SU-DHL-6 (cell line): ENCODE results near the gene SLC39A11.

Experiments
- H2AFZ ChIP-seq: fragments of 200-600 bp; sonication (generic); 2 replicates; pipeline ENCODE4 v1.6.1; 2014; ENCODE audit warnings: low read depth, mild to moderate bottlenecking, moderate library complexity, mixed read lengths, antibody characterized with exemption, low read length; ENCODE audit not compliant: severe bottlenecking
- H3F3A ChIP-seq: fragments of 200-600 bp; shearing (Covaris generic); 2 replicates; pipeline ENCODE4 v1.6.0; 2016; ENCODE audit warnings: antibody characterized with exemption, mild to moderate bottlenecking; ENCODE audit not compliant: insufficient read depth
- H3K27ac ChIP-seq: fragments of 200-600 bp; sonication (generic); 2 replicates; pipeline ENCODE4 v1.5.1; 2016; ENCODE audit warnings: low read depth, mild to moderate bottlenecking, low read length, moderate library complexity, mixed read lengths
- H3K27me3 ChIP-seq: fragments of 200-600 bp; sonication (generic), shearing (Covaris generic); 2 replicates; pipeline ENCODE4 v1.6.0; 2014; ENCODE audit warnings: mild to moderate bottlenecking, low read length
- H3K36me3 ChIP-seq: fragments of 200-600 bp; sonication (generic); 2 replicates; pipeline ENCODE4 v1.6.1; 2014; ENCODE audit warnings: mild to moderate bottlenecking, low read length, mixed read lengths
- H3K4me2 ChIP-seq: fragments of 300-600, 200-600 bp; shearing (Covaris generic), sonication (generic); 2 replicates; pipeline ENCODE4 v1.6.0; 2014; ENCODE audit warnings: low read length, low read depth, mild to moderate bottlenecking; ENCODE audit not compliant: poor library complexity, severe bottlenecking
- H3K4me3 ChIP-seq: fragments of 200-600 bp; sonication (generic); 2 replicates; pipeline ENCODE4 v1.5.1; 2014; ENCODE audit warnings: antibody characterized with exemption, low read length, mild to moderate bottlenecking, mixed read lengths; ENCODE audit not compliant: insufficient read depth, poor library complexity, severe bottlenecking
- H3K79me2 ChIP-seq: fragments of 200-600 bp; sonication (generic); 2 replicates; pipeline ENCODE4 v1.6.1; 2014; ENCODE audit warnings: mild to moderate bottlenecking, low read length, moderate library complexity; ENCODE audit not compliant: insufficient read depth
- H3K9ac ChIP-seq: fragments of 200-600 bp; sonication (generic); 2 replicates; pipeline ENCODE4 v1.7.0; 2014; ENCODE audit warnings: mild to moderate bottlenecking, low read length
- H3K9me2 ChIP-seq: fragments of 200-600 bp; sonication (generic); replicated peaks from 2 replicates; pipeline ENCODE4 v1.6.1; 2014; ENCODE audit warnings: low read length; ENCODE audit not compliant: insufficient read depth
- H3K9me3 ChIP-seq: fragments of 200-600 bp; sonication (generic); 2 replicates; pipeline ENCODE4 v1.6.1; 2014; ENCODE audit warnings: low read length, mixed read lengths; ENCODE audit not compliant: insufficient read depth
- H4K20me1 ChIP-seq: fragments of 200-600 bp; sonication (generic); 2 replicates; pipeline ENCODE4 v1.6.1; 2014; ENCODE audit warnings: low read depth, mild to moderate bottlenecking, antibody characterized with exemption, low read length, moderate library complexity, mixed read lengths
- CTCF ChIP-seq: fragments of 200-600 bp; sonication (generic); IDR thresholded peaks from one replicate; pipeline ENCODE4 v1.5.1; 2017; ENCODE audit warnings: antibody characterized with exemption, mild to moderate bottlenecking, low read length, moderate library complexity; ENCODE audit not compliant: insufficient read depth, poor library complexity, severe bottlenecking
- EZH2phosphoT487 ChIP-seq: fragments of 200-600 bp; sonication (generic), shearing (Covaris generic); conservative IDR thresholded peaks from 2 replicates; pipeline ENCODE4 v1.6.1; 2018; ENCODE audit warnings: mild to moderate bottlenecking, antibody characterized with exemption, low read length, moderate library complexity, mixed read lengths

Gene SLC39A11

GRCh38 chr17:73045724-73046123, 46.8 kb downstream of the SLC39A11 start:
- Histone ChIP-seq H3K27me3 (no peaks in the 10 kb centered on the region), H3K4me3 (no peak overlapping the region), H4K20me1 (no peaks in the 10 kb centered on the region), H3K9ac (no peak overlapping the region), H3K27ac (no peak overlapping the region), H3K9me2 (no peaks in the 10 kb centered on the region), H3K4me2 (no peak overlapping the region), H3K79me2 (peaks cover 3% of the 10 kb centered on the region; the same call in 1 of the 2 replicates), H3K36me3 (peaks cover 3% of the 10 kb centered on the region; the same call in 1 of the 2 replicates), H3K9me3 (no peaks in the 10 kb centered on the region), H3F3A (no peaks in the 10 kb centered on the region), H2AFZ (no peak overlapping the region)
- TF ChIP-seq EZH2phosphoT487 (no peak), CTCF (no peak)

DNA sequence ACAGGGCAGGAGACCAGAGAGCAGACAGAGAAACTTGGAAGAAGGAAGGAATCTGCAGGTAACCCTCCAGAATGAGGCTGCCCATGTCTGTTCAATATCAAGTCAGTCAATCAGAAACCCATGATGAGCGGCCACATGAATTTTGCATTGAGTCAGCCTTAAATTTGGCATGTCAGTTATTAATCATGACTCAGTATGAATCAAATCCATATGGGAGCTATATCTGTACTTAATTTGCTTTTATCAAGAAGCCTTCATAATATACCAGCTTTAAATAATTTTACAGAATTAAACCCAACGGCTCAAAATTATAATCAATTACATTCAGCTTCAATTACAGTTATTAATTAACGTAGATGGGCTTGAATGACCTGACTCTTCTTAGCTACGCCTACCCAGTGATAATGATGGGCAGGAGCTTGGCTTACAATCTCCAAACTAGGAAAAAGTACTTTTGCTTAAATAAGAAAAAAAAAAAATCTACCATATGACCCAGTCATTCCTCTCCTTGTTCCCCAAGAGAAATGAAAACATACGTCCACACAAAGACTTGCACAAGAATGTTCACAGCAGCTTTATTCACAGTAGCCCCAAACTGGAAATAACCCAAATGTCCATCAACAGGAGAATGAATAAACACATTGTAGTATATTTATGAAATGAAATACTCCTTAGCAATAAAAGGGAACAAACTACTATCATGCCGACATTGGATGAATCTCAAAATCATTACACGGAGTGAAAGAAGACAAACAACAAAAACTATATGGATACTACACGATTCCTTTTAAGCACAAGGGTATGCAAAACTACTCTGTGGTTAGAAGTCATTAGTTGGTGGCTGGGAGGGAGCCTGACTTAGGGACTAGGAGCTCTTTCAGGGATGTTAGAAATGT, 48.6 kb downstream of the SLC39A11 start:
- no peak overlapping the region for H2AFZ ChIP-seq
- no peaks in the 10 kb centered on the region for H3K9me2 ChIP-seq
- no peaks in the 10 kb centered on the region for H3K27me3 ChIP-seq
- TF ChIP-seq EZH2phosphoT487 = no peak
- TF ChIP-seq CTCF = no peak
- no peak overlapping the region for H3K4me2 ChIP-seq
- no peaks in the 10 kb centered on the region for H3F3A ChIP-seq
- no peak overlapping the region for H3K4me3 ChIP-seq
- no peaks in the 10 kb centered on the region for H4K20me1 ChIP-seq
- peaks cover 3% of the 10 kb centered on the region for H3K36me3 ChIP-seq
- H3K27ac ChIP-seq = no peak overlapping the region
- peaks cover 1% of the 10 kb centered on the region; the same call in 1 of the 2 replicates for H3K79me2 ChIP-seq
- H3K9me3 ChIP-seq = no peaks in the 10 kb centered on the region
- no peak overlapping the region for H3K9ac ChIP-seq

DNA sequence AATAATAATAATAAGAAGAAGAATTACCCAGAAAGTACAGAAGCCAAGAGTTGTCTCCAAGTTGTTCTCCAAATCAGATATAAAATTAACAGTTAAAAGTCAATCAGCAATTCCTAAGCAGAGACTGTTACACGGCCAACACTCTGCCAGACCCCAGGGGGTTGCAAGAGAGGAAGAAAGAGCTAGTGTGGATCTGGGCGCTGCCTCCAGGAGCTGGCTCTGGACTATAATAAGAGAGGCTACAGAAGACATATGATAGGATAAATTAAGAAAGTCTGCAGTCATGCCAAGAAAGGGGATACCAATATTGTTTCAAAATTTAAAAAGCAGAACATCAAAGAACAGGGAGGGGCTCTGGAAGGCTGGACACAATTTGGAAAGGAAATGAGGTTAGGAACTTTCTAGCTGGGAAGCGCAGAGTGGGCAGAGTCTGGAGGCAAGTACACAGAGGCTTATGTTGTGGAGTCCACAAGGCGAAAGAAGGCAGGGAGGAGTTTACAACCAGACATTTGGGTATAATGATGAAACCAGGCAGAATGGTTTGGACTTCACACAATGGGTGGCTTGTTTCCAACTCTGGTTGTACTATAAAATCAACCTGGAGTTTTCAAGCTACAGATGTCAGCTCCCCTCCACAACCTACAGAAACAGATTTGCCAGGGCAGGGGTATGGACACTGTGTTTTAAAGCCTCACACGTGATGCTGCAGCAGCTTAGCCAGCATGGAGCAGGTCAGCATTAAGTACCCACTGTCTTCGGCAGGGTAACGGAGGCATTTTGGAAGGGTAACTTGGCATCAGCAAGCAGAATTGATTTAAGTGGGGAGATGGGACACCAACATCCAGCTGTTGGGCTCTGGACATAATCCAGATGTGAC, 49.4 kb downstream of the SLC39A11 start:
- peaks cover 3% of the 10 kb centered on the region for H3K36me3 ChIP-seq
- H3K27me3 ChIP-seq = no peaks in the 10 kb centered on the region
- H4K20me1 ChIP-seq = no peaks in the 10 kb centered on the region
- no peaks in the 10 kb centered on the region; the same call in 1 of the 2 replicates for H3K79me2 ChIP-seq
- H2AFZ ChIP-seq = no peak overlapping the region
- no peaks in the 10 kb centered on the region for H3F3A ChIP-seq
- TF ChIP-seq EZH2phosphoT487 = no peak
- no peak for TF ChIP-seq CTCF
- H3K9me3 ChIP-seq = no peaks in the 10 kb centered on the region
- H3K4me3 ChIP-seq = no peak overlapping the region
- no peak overlapping the region for H3K9ac ChIP-seq
- H3K27ac ChIP-seq = no peak overlapping the region
- no peak overlapping the region for H3K4me2 ChIP-seq
- no peaks in the 10 kb centered on the region for H3K9me2 ChIP-seq
